Measurements from ENCODE around the gene A3GALT2. TPM values are rescaled to one million over a fixed set of nuclear protein-coding genes. Genes with fewer than 3 reads are reported as not detected.
A peak's percentile ranks its signal among the peaks of the same experiment; 100 is the strongest.

The A3GALT2 gene
- polyA plus RNA-seq, 3 donors, result not detected

DNA sequence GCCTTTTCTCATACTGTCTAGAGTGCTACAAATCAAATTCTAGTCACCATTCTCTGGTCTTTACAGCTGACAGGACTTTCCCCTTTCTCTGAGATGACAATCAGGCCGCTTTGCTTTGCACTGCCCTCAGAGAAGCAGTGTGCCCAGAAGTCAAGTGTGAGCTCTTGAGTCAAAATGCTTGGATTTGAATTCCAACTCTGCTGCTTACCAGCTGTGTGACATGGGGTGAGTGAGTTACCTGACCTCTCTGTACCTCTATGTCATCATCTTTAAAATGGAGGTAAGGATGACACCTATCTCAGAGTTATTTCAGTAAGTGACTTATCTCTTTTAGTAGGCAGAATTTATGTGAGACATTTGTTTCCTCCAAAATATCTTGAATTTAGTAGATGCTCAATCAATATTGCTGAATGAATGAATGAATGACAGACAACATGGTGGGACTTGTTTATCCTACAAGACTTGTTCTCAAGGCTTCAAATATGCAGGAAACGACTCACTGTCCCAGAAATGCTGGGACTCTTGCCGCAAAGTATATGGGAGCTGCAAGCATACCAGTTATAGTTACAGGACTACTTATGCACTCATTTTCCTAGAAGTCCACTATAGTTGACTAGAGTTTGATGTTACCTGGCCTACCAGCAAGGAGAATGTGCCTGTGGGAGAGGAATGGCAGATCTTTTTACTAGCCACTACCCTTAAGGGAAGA, 38.1 kb upstream of the A3GALT2 start:
- Histone ChIP-seq H3K27me3 (ENCODE audit: control insufficient read depth in 2 of 2, insufficient read depth in 2 of 2, low read length in 2 of 2) (no peaks in the 10 kb centered on the region), H3K4me2 (replicated peaks; ENCODE audit: extremely low read depth, low read length, poor library complexity, severe bottlenecking) (no peak overlapping the region), H3K36me3 (replicated peaks in 1 of 2; ENCODE audit: control insufficient read depth in 1 of 2, insufficient read depth in 2 of 2, low read length in 2 of 2) (peaks cover 3 to 9% of the 10 kb centered on the region in 2 donors), H3K79me2 (ENCODE audit: insufficient read depth, low read length) (no peaks in the 10 kb centered on the region), H3K9ac (ENCODE audit: insufficient read depth, low read length, poor library complexity, severe bottlenecking) (no peak overlapping the region), H3K9me3 (replicated peaks in 1 of 2; ENCODE audit: control insufficient read depth in 1 of 2, insufficient read depth in 1 of 2, low read length in 2 of 2) (no peaks in the 10 kb centered on the region), H3K27ac (ENCODE audit: low read depth in 1 of 2, low read length in 2 of 2) (no peak overlapping the region), H4K20me1 (ENCODE audit: insufficient read depth, low read length) (no peaks in the 10 kb centered on the region), H3K4me1 (ENCODE audit: control insufficient read depth in 1 of 2, insufficient read depth in 2 of 2, low read length in 2 of 2) (peaks cover 5 to 7% of the 10 kb centered on the region in 2 donors), H2AFZ (ENCODE audit: insufficient read depth, low read depth, low read length, poor library complexity, severe bottlenecking) (no peak overlapping the region), H3K4me3 (replicated peaks in 1 of 3; ENCODE audit: low read depth in 2 of 3, low read length in 3 of 3) (no peak overlapping the region)
- no CpG with 5 or more reads among the region's 3 CpGs for WGBS (ENCODE audit: insufficient coverage)
- TF ChIP-seq, protein P1, sequence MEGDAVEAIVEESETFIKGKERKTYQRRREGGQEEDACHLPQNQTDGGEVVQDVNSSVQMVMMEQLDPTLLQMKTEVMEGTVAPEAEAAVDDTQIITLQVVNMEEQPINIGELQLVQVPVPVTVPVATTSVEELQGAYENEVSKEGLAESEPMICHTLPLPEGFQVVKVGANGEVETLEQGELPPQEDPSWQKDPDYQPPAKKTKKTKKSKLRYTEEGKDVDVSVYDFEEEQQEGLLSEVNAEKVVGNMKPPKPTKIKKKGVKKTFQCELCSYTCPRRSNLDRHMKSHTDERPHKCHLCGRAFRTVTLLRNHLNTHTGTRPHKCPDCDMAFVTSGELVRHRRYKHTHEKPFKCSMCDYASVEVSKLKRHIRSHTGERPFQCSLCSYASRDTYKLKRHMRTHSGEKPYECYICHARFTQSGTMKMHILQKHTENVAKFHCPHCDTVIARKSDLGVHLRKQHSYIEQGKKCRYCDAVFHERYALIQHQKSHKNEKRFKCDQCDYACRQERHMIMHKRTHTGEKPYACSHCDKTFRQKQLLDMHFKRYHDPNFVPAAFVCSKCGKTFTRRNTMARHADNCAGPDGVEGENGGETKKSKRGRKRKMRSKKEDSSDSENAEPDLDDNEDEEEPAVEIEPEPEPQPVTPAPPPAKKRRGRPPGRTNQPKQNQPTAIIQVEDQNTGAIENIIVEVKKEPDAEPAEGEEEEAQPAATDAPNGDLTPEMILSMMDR (IDR thresholded peaks at IDR 0.05), result no peak
- Mint-ChIP-seq H3K4me1 (peaks cover 16% of the 10 kb centered on the region), H3K9me3 (peaks cover 0 to 3% (median 0%) of the 10 kb centered on the region in 7 donors), H3K27ac (no peak overlapping the region), H3K4me3 (no peak overlapping the region), H3K36me3 (peaks cover 27 to 29% of the 10 kb centered on the region in 2 donors), H3K27me3 (ENCODE audit: low read depth in 3 of 3) (peaks cover 0 to 9% (median 5%) of the 10 kb centered on the region in 3 donors)
- intact Hi-C loops (cut with micrococcal nuclease), result no loop called here
- no peak for DNase-seq

DNA sequence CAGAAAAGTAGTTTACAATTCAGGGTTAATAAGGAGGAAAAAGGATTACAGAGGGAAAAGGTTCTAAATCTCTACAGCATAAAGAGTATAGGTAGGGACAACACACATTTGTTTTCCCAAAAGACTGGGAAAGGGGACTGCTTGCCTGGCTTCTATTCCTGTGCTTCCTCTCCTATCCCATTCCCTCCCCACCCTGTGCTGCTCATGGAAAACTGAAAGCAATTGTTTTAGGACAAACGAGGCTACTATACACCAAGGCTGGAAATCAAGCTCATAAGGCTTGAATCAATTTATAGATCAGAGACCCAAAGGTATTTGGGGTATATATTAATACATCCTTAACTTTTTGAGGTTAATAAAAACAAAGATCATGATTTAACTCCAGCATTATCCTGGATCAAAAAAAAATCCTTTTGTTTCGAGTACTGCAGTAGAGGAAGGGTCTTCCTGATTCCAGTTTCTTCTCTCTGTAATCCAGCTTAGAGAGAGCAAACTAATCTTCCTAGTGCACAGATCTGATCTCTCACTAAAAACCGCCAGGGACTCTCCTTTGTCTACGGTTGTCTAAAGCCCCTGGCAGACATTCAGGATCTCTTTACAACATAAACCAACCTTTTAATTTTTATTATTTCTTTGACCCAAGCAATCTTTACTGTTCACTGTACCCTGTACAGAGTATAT, 37.4 kb upstream of the A3GALT2 start:
- H3K27me3 Mint-ChIP-seq (ENCODE audit: low read depth in 3 of 3), result peaks cover 0 to 9% (median 7%) of the 10 kb centered on the region in 3 donors
- Histone ChIP-seq H3K4me1 (ENCODE audit: control insufficient read depth in 1 of 2, insufficient read depth in 2 of 2, low read length in 2 of 2) (peaks cover 5 to 7% of the 10 kb centered on the region in 2 donors), H3K27ac (ENCODE audit: low read depth in 1 of 2, low read length in 2 of 2) (no peak overlapping the region), H3K36me3 (replicated peaks in 1 of 2; ENCODE audit: control insufficient read depth in 1 of 2, insufficient read depth in 2 of 2, low read length in 2 of 2) (peaks cover 3 to 12% of the 10 kb centered on the region in 2 donors), H3K4me3 (replicated peaks in 1 of 3; ENCODE audit: low read depth in 2 of 3, low read length in 3 of 3) (no peak overlapping the region), H3K4me2 (replicated peaks; ENCODE audit: extremely low read depth, low read length, poor library complexity, severe bottlenecking) (no peak overlapping the region), H4K20me1 (ENCODE audit: insufficient read depth, low read length) (no peaks in the 10 kb centered on the region), H3K27me3 (ENCODE audit: control insufficient read depth in 2 of 2, insufficient read depth in 2 of 2, low read length in 2 of 2) (no peaks in the 10 kb centered on the region), H2AFZ (ENCODE audit: insufficient read depth, low read depth, low read length, poor library complexity, severe bottlenecking) (no peak overlapping the region), H3K9ac (ENCODE audit: insufficient read depth, low read length, poor library complexity, severe bottlenecking) (no peak overlapping the region), H3K79me2 (ENCODE audit: insufficient read depth, low read length) (no peaks in the 10 kb centered on the region), H3K9me3 (replicated peaks in 1 of 2; ENCODE audit: control insufficient read depth in 1 of 2, insufficient read depth in 1 of 2, low read length in 2 of 2) (no peaks in the 10 kb centered on the region)
- no peak overlapping the region for H3K4me3 Mint-ChIP-seq
- TF ChIP-seq, protein P1 (IDR thresholded peaks at IDR 0.05), result no peak
- 83% methylated on average over 2 of the region's 4 CpGs for WGBS (ENCODE audit: insufficient coverage)
- peak overlapping the region in 1 of 7 donors; percentile 9 for H3K27ac Mint-ChIP-seq
- peaks cover 31 to 36% of the 10 kb centered on the region in 2 donors for H3K36me3 Mint-ChIP-seq
- intact Hi-C loops (cut with micrococcal nuclease), result no loop called here
- H3K4me1 Mint-ChIP-seq, result peaks cover 16% of the 10 kb centered on the region
- peaks cover 0 to 3% (median 0%) of the 10 kb centered on the region in 7 donors for H3K9me3 Mint-ChIP-seq
- no peak for DNase-seq

Measured in CD14-positive monocyte (primary cell).